HG03045 (cell line): ENCODE data around the gene COTL1.

Source experiments
- ATAC-seq: cut with Tn5 transposase; IDR thresholded peaks from one replicate; pipeline ENCODE4 v1.9.1; 2021; ENCODE audit warnings: mild to moderate bottlenecking, moderate library complexity; ENCODE audit not compliant: unreplicated experiment

COTL1 gene

GRCh38 chr16:84597931-84598351 lies 19.9 kb downstream of the COTL1 start:
- ATAC-seq, result no peak

- no peak for ATAC-seq
Measured at GRCh38 chr16:84597528-84597896, 20.4 kb downstream of the COTL1 start.

- no peak for ATAC-seq
Measured at GRCh38 chr16:84596801-84597527, 20.9 kb downstream of the COTL1 start.

GRCh38 chr16:84596161-84596560 lies 21.7 kb downstream of the COTL1 start:
- no peak for ATAC-seq

GRCh38 chr16:84595052-84595481 lies 22.8 kb downstream of the COTL1 start:
- ATAC-seq, result no peak

- ATAC-seq, result no peak
Measured at GRCh38 chr16:84594725-84595038, 23.2 kb downstream of the COTL1 start.

- ATAC-seq, result peak; percentile 72
Measured at GRCh38 chr16:84593825-84594724, 23.8 kb downstream of the COTL1 start.

GRCh38 chr16:84592718-84593117 lies 25.2 kb downstream of the COTL1 start:
- ATAC-seq, result no peak

GRCh38 chr16:84589975-84590719 lies 27.7 kb downstream of the COTL1 start:
- ATAC-seq, result no peak

- no peak for ATAC-seq
Measured at GRCh38 chr16:84588991-84589390, 28.9 kb downstream of the COTL1 start.

GRCh38 chr16:84585886-84586285 lies 32.0 kb downstream of the COTL1 start:
- ATAC-seq, result peak; percentile 72

GRCh38 chr16:84585467-84585866 lies 32.4 kb downstream of the COTL1 start:
- no peak for ATAC-seq

- no peak for ATAC-seq
Measured at GRCh38 chr16:84584678-84585077, 33.2 kb downstream of the COTL1 start.

GRCh38 chr16:84583995-84584394 lies 33.9 kb downstream of the COTL1 start:
- no peak for ATAC-seq

GRCh38 chr16:84582958-84583516 lies 34.8 kb downstream of the COTL1 start:
- no peak for ATAC-seq

GRCh38 chr16:84581158-84581557 lies 36.7 kb downstream of the COTL1 start:
- ATAC-seq, result no peak

GRCh38 chr16:84579936-84580335 lies 37.9 kb downstream of the COTL1 start:
- ATAC-seq, result no peak

GRCh38 chr16:84578538-84579126 lies 39.2 kb downstream of the COTL1 start:
- ATAC-seq, result no peak

GRCh38 chr16:84577034-84577803 lies 40.7 kb downstream of the COTL1 start:
- ATAC-seq, result no peak

- no peak for ATAC-seq
Measured at GRCh38 chr16:84575914-84576313, 42.0 kb downstream of the COTL1 start.
